Activated B cell treated with CpG ODN at 0.5 μM for 24 hours (primary cell): Measurements from ENCODE around the gene APH1A. TPM values are rescaled to one million over a fixed set of nuclear protein-coding genes. Genes with fewer than 3 reads are reported as not detected.

Source experiments
- ATAC-seq: fragments of 200-7000 bp; cut with Tn5 transposase; one replicate; pipeline ENCODE4 v1.10.0; 2021; ENCODE audit warnings: low read depth, mild to moderate bottlenecking, moderate library complexity
- CTCF ChIA-PET: fragments of 350-600 bp; sonication (Branson Sonifier 250); formaldehyde crosslinking; loops from one replicate; lab custom pipeline; 2021; ENCODE audit warnings: antibody characterized with exemption; lab: Charles Lee
- POLR2A ChIA-PET: fragments of 350-600 bp; sonication (Branson Sonifier 250); formaldehyde crosslinking; loops from one replicate; lab custom pipeline; 2021; ENCODE audit warnings: antibody characterized with exemption; lab: Charles Lee
- DNase-seq: peaks from one replicate; pipeline ENCODE4 v3.0.0; 2022
- H3K27ac Mint-ChIP-seq: one replicate; pipeline ENCODE4 v1.8.0; 2020; ENCODE audit warnings: mixed read lengths
- H3K27me3 Mint-ChIP-seq: one replicate; pipeline ENCODE4 v1.8.0; 2021; ENCODE audit warnings: mixed read lengths
- H3K36me3 Mint-ChIP-seq: one replicate; pipeline ENCODE4 v1.8.0; 2021; ENCODE audit warnings: low read depth, mixed read lengths
- H3K4me1 Mint-ChIP-seq: one replicate; pipeline ENCODE4 v1.8.0; 2021; ENCODE audit warnings: mixed read lengths
- H3K4me3 Mint-ChIP-seq: one replicate; pipeline ENCODE4 v1.8.0; 2020; ENCODE audit warnings: mild to moderate bottlenecking, mixed read lengths
- H3K9me3 Mint-ChIP-seq: one replicate; pipeline ENCODE4 v1.8.0; 2020; ENCODE audit warnings: mixed read lengths
- CTCF ChIP-seq: fragments of 200-600 bp; IDR thresholded peaks from one replicate; pipeline ENCODE4 v1.8.0; 2022; ENCODE audit warnings: antibody characterized with exemption, mild to moderate bottlenecking
- intact Hi-C: fragments of 100-400 bp; cut with micrococcal nuclease; formaldehyde crosslinking; loops from one replicate; pipeline ENCODE4 v1.15.1; 2024
- total RNA-seq: library from RNA; stranded (reverse); gene quantifications from 2 replicates; pipeline ENCODE4 v1.2.3, GENCODE V29; 2022

APH1A gene
- total RNA-seq, 1 donor from 2014 or later, result 145 TPM

GRCh38 chr1:150302338-150302737 lies 33.5 kb upstream of the APH1A start:
- Mint-ChIP-seq H3K36me3 (peaks cover 58% of the 10 kb centered on the region), H3K4me3 (no peak overlapping the region), H3K9me3 (no peaks in the 10 kb centered on the region), H3K27me3 (no peaks in the 10 kb centered on the region), H3K4me1 (peaks cover 2% of the 10 kb centered on the region), H3K27ac (no peak overlapping the region)
- ATAC-seq, result no peak
- ChIA-PET CTCF (interaction anchor here (0.7 kb wide), 1 partner anchor 43 kb away, joined by 3 read pairs; no protein-coding TSS in a partner anchor), POLR2A (interaction anchor here (0.6 kb wide), 2 partner anchors 54 to 89 kb away, joined by 3 to 5 read pairs; no protein-coding TSS in a partner anchor)
- no peak for TF ChIP-seq CTCF
- no peak for DNase-seq
- intact Hi-C loops, result no loop called here

- no peak for DNase-seq
- POLR2A ChIA-PET, result no interaction called here
- no peak for TF ChIP-seq CTCF
- intact Hi-C loops, result no loop called here
- no peak overlapping the region for H3K4me3 Mint-ChIP-seq
- no peak for ATAC-seq
- no peaks in the 10 kb centered on the region for H3K9me3 Mint-ChIP-seq
- H3K27me3 Mint-ChIP-seq, result no peaks in the 10 kb centered on the region
- H3K4me1 Mint-ChIP-seq, result peaks cover 12% of the 10 kb centered on the region
- CTCF ChIA-PET, result no interaction called here
- H3K27ac Mint-ChIP-seq, result peak overlapping the region; percentile 46
- peaks cover 65% of the 10 kb centered on the region for H3K36me3 Mint-ChIP-seq
Observed at GRCh38 chr1:150299716-150300115, 30.9 kb upstream of the APH1A start.

GRCh38 chr1:150295476-150295875 lies 26.7 kb upstream of the APH1A start:
- H3K9me3 Mint-ChIP-seq, result no peaks in the 10 kb centered on the region
- no peak overlapping the region for H3K27ac Mint-ChIP-seq
- no peaks in the 10 kb centered on the region for H3K27me3 Mint-ChIP-seq
- ATAC-seq (no peak), DNase-seq (no peak)
- H3K4me1 Mint-ChIP-seq, result peaks cover 30% of the 10 kb centered on the region
- POLR2A ChIA-PET, result interaction anchor here (0.7 kb wide), 1 partner anchor 9 kb away, joined by 3 read pairs; no protein-coding TSS in a partner anchor
- intact Hi-C loops, result no loop called here
- H3K36me3 Mint-ChIP-seq, result peaks cover 49% of the 10 kb centered on the region
- CTCF ChIA-PET, result interaction anchor here (0.7 kb wide), 2 partner anchors 14 to 192 kb away, joined by 4 read pairs; no protein-coding TSS in a partner anchor
- no peak for TF ChIP-seq CTCF
- H3K4me3 Mint-ChIP-seq, result peak overlapping the region; percentile 44

GRCh38 chr1:150293433-150294253 lies 24.8 kb upstream of the APH1A start, which contains the start of gene MRPS21:
Gene MRPS21 (plus strand): TSS chr1:150293861. CDS start chr1:150294367, 506 bp downstream.
- Mint-ChIP-seq H3K27me3 (no peaks in the 10 kb centered on the region), H3K9me3 (no peaks in the 10 kb centered on the region), H3K4me3 (peak within 1 kb of the TSS; percentile 94), H3K36me3 (peaks cover 40% of the 10 kb centered on the region), H3K4me1 (peaks cover 30% of the 10 kb centered on the region), H3K27ac (peak within 1 kb of the TSS; percentile 99)
- DNase-seq, result peak; percentile 77
- POLR2A ChIA-PET, result no interaction called here
- TF ChIP-seq CTCF, result no peak
- CTCF ChIA-PET, result no interaction called here
- intact Hi-C loops, result loop anchor here (1.0 to 2.0 kb wide), 6 partner anchors 11 to 194 kb away; partner anchors contain the start of genes APH1A, CIART, PRPF3 and TARS2
- peak; percentile 97 for ATAC-seq

GRCh38 chr1:150288822-150289221 lies 20.0 kb upstream of the APH1A start:
- Mint-ChIP-seq H3K4me1 (peaks cover 11% of the 10 kb centered on the region), H3K4me3 (no peak overlapping the region), H3K27ac (no peak overlapping the region), H3K9me3 (no peaks in the 10 kb centered on the region), H3K36me3 (peaks cover 5% of the 10 kb centered on the region), H3K27me3 (no peaks in the 10 kb centered on the region)
- DNase-seq (no peak), ATAC-seq (no peak)
- no peak for TF ChIP-seq CTCF
- ChIA-PET POLR2A (no interaction called here), CTCF (interaction anchor here (1.1 kb wide), 1 partner anchor 9 kb away, joined by 3 read pairs; no protein-coding TSS in a partner anchor)
- intact Hi-C loops, result no loop called here
